HUES6 (cell line): ENCODE measurements around the gene CRHR1.

Experiments
- H3K27ac ChIP-seq: 2 replicates; pipeline ENCODE4 v1.7.0; 2013; ENCODE audit warnings: low read depth, mild to moderate bottlenecking, low read length, inconsistent platforms
- H3K27me3 ChIP-seq: 2 replicates; pipeline ENCODE4 v1.6.1; 2013; ENCODE audit warnings: low read length; ENCODE audit not compliant: control insufficient read depth, insufficient read depth
- H3K36me3 ChIP-seq: 2 replicates; pipeline ENCODE4 v1.6.1; 2013; ENCODE audit warnings: low read length; ENCODE audit not compliant: control insufficient read depth, insufficient read depth
- H3K4me1 ChIP-seq: 2 replicates; pipeline ENCODE4 v1.6.1; 2013; ENCODE audit warnings: low read length; ENCODE audit not compliant: control insufficient read depth, insufficient read depth
- H3K4me3 ChIP-seq: 2 replicates; pipeline ENCODE4 v1.5.1; 2013; ENCODE audit warnings: low read depth, low read length
- H3K9ac ChIP-seq: one replicate; pipeline ENCODE4 v1.6.1; 2013; ENCODE audit warnings: mild to moderate bottlenecking, low read length
- H3K9me3 ChIP-seq: 2 replicates; pipeline ENCODE4 v1.6.1; 2013; ENCODE audit warnings: low read depth, low read length; ENCODE audit not compliant: control insufficient read depth, insufficient read depth

Gene CRHR1

GRCh38 chr17:45780921-45781320, 3.2 kb upstream of the CRHR1 start:
- peaks cover 65% of the 10 kb centered on the region for H3K27me3 ChIP-seq
- H3K4me3 ChIP-seq = no peak overlapping the region
- H3K36me3 ChIP-seq = no peaks in the 10 kb centered on the region
- H3K9me3 ChIP-seq = no peaks in the 10 kb centered on the region
- 0 out of 2 replicates have a peak, but pooled peaks cover 4% of the 10 kb centered on the region for H3K4me1 ChIP-seq
- no peak overlapping the region for H3K9ac ChIP-seq
- no peak overlapping the region for H3K27ac ChIP-seq

- Histone ChIP-seq H3K4me1 (peaks cover 10% of the 10 kb centered on the region; the same call in 1 of the 2 replicates), H3K27me3 (peaks cover 74% of the 10 kb centered on the region), H3K27ac (no peak overlapping the region), H3K9ac (peak overlapping the region; percentile 23), H3K36me3 (no peaks in the 10 kb centered on the region), H3K9me3 (no peaks in the 10 kb centered on the region), H3K4me3 (peak overlapping the region; percentile 71)
Observed at GRCh38 chr17:45782889-45783592, 1.1 kb upstream of the CRHR1 start.

DNA sequence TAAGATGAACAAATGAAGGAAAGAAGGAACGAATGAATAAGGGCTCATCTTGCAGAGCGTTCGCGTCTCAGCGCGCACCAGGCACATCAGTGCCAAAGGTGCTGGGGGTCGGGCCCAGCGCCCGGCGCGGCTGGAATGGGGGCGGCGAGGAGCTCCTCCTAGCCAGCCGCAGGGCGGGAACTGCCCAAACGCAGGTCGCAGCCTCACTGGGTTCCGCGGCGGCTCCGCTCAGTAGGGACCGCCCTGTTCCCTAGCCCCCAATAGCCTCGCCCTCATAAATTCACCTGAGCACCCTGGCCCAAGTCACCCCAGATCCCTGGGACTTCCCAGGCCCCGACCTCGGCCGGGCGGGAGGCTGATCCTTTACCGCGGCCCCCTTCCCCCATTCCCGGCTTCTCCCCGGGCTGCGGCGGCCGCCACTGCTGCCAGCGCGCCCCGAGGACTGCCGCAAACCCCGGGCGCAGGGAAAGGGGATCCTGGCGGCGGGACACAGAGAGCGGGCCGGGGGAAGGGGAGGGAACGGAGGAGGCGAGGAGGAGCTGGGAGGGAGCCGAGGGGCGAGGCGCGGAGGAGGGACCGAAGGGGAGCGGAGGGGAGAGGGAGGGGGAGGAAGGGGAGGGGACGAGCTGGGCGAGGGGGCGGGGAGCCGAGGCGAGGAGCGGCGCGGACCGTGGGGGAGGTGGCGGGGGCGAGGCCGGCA, 377 bp upstream of the CRHR1 start:
- Histone ChIP-seq H3K36me3 (no peaks in the 10 kb centered on the region), H3K27me3 (peaks cover 81% of the 10 kb centered on the region), H3K4me3 (peak overlapping the region; percentile 71), H3K9me3 (no peaks in the 10 kb centered on the region), H3K9ac (peak overlapping the region; percentile 23), H3K4me1 (peaks cover 10% of the 10 kb centered on the region; the same call in 1 of the 2 replicates), H3K27ac (no peak overlapping the region)

DNA sequence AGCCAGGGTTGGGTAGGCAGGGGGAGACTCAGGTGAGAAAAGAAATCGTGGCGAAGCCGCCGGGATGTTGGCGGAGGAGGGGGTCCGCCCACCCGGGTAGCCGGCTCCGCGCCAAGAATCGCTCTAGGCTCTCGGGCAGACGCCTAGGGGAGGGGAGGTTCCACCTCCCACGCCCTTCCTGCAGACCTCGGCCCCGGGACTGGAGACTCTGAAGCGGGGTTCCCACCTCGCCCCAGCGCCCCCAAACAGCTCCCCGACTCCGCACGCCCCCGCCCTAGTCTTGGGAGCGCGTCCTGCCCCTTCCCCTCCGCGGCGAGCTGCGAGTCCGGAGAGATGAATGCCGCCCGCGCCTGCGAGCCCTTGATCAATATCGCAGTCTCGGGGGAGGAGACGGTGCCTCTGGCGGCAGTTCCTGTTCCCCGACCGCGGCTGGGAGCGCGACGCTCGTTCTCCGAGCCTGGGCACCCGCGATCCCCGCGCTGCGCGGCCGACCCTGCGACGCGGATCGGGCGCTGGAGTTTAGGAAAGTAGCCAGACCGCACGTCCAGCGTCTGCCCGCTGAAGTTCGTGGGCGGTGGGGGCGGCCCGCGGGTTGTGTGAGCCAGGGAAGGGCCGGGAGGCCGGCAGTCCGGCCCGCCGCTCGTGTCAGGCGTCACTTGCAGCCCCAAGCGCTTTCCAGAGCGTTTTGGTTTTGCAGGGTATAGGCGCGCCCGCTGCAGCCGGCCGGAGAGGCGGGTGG, 790 bp downstream of the CRHR1 start:
- peak overlapping the region; percentile 71 for H3K4me3 ChIP-seq
- peaks cover 10% of the 10 kb centered on the region; the same call in 1 of the 2 replicates for H3K4me1 ChIP-seq
- H3K36me3 ChIP-seq = no peaks in the 10 kb centered on the region
- peaks cover 92% of the 10 kb centered on the region for H3K27me3 ChIP-seq
- H3K9ac ChIP-seq = peak overlapping the region; percentile 24
- no peak overlapping the region for H3K27ac ChIP-seq
- no peaks in the 10 kb centered on the region for H3K9me3 ChIP-seq

- H3K36me3 ChIP-seq = no peaks in the 10 kb centered on the region
- peaks cover 95% of the 10 kb centered on the region for H3K27me3 ChIP-seq
- H3K4me1 ChIP-seq = peaks cover 10% of the 10 kb centered on the region; the same call in 1 of the 2 replicates
- no peak overlapping the region for H3K27ac ChIP-seq
- peak overlapping the region; percentile 24 for H3K9ac ChIP-seq
- peak overlapping the region; percentile 71 for H3K4me3 ChIP-seq
- no peaks in the 10 kb centered on the region for H3K9me3 ChIP-seq
Observed at GRCh38 chr17:45785480-45786193, 1.5 kb downstream of the CRHR1 start.

DNA sequence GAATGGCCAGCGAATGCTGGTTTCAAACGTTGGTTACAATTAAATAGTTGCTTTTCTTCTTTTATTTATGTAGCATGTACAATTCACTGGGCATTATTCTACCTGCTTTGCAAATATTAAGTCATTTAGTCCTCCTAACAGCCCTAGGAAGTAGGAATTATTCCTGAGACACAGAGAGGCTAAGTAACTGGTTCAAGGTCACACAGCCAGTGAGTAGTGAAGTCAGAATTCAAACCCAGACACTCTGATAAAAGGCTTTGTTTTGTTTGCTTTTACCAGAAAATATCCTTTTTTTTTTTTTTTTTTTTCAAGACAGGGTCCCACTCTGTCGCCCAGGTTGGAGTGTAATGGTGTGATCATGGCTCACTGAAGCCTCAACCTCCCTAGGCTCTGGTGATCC, 2.2 kb downstream of the CRHR1 start:
- Histone ChIP-seq H3K36me3 (no peaks in the 10 kb centered on the region), H3K9me3 (no peaks in the 10 kb centered on the region), H3K9ac (no peak overlapping the region), H3K27ac (no peak overlapping the region), H3K27me3 (peaks cover 97% of the 10 kb centered on the region), H3K4me3 (no peak overlapping the region), H3K4me1 (peaks cover 9% of the 10 kb centered on the region; the same call in 1 of the 2 replicates)

DNA sequence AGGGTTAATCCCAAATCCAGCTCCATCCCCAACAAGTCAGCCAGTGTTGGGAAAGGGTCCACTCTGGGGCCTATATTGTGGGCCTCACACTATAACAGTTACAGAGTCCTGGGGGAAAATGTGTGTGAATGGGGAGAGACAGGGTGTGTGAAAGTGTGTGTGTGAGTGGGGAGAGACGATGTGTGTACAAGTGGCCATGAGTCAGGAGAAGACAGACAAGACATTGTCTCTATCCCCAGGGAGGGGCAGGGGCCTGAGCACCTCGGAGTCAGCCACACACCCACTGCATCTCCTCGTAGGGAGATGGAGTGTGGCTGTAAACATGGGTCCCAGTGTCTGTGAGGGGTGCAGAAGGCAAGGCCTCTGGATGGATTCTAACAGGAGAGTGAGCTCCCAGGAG, 2.9 kb downstream of the CRHR1 start:
- H3K27me3 ChIP-seq = peaks cover 96% of the 10 kb centered on the region
- no peak overlapping the region for H3K9ac ChIP-seq
- peaks cover 7% of the 10 kb centered on the region; the same call in 1 of the 2 replicates for H3K4me1 ChIP-seq
- H3K36me3 ChIP-seq = no peaks in the 10 kb centered on the region
- no peak overlapping the region for H3K27ac ChIP-seq
- no peak overlapping the region for H3K4me3 ChIP-seq
- no peaks in the 10 kb centered on the region for H3K9me3 ChIP-seq

- Histone ChIP-seq H3K27me3 (peaks cover 95% of the 10 kb centered on the region), H3K36me3 (no peaks in the 10 kb centered on the region), H3K9ac (no peak overlapping the region), H3K4me3 (no peak overlapping the region), H3K9me3 (no peaks in the 10 kb centered on the region), H3K27ac (no peak overlapping the region), H3K4me1 (peaks cover 9% of the 10 kb centered on the region)
Observed at GRCh38 chr17:45787656-45788055, 3.5 kb downstream of the CRHR1 start.

GRCh38 chr17:45788057-45788456, 3.9 kb downstream of the CRHR1 start:
- no peak overlapping the region for H3K27ac ChIP-seq
- H3K4me1 ChIP-seq = peaks cover 9% of the 10 kb centered on the region
- H3K9me3 ChIP-seq = no peaks in the 10 kb centered on the region
- no peak overlapping the region for H3K4me3 ChIP-seq
- H3K36me3 ChIP-seq = no peaks in the 10 kb centered on the region
- H3K9ac ChIP-seq = no peak overlapping the region
- H3K27me3 ChIP-seq = peaks cover 95% of the 10 kb centered on the region

DNA sequence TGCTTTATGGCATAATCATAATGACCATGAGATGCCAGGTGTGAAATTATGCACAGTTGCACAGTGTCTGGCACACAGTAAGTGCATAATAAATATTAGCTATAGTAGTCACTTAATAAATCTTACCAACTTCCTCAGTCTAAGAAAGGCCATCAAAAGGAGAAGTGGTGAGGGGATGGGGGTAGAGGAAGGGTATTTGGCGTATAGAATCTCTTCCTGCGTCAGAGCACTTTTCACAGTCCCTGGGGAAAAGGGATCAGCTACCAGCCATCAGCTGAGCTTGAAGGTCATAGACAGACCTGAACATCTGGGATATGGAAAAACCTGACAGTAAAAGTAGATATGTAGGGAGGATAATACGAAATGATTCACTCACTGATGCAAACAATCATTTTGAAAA, 5.8 kb downstream of the CRHR1 start:
- H3K9me3 ChIP-seq = no peaks in the 10 kb centered on the region
- peaks cover 80% of the 10 kb centered on the region for H3K27me3 ChIP-seq
- H3K4me1 ChIP-seq = peaks cover 9% of the 10 kb centered on the region
- no peak overlapping the region for H3K4me3 ChIP-seq
- H3K27ac ChIP-seq = no peak overlapping the region
- no peak overlapping the region for H3K9ac ChIP-seq
- H3K36me3 ChIP-seq = no peaks in the 10 kb centered on the region
